HG02870 (cell line): ENCODE measurements around the gene PFKFB3.
"Not testable (repeated sequence)": the region's sequence is repeated elsewhere in the genome, so short reads cannot be mapped to it uniquely, and the experiment has no call there.

ENCODE experiments used
- ATAC-seq: cut with Tn5 transposase; IDR thresholded peaks from one replicate; pipeline ENCODE4 v1.9.1; 2021; ENCODE audit warnings: mild to moderate bottlenecking, moderate library complexity; ENCODE audit not compliant: unreplicated experiment

Gene PFKFB3

DNA sequence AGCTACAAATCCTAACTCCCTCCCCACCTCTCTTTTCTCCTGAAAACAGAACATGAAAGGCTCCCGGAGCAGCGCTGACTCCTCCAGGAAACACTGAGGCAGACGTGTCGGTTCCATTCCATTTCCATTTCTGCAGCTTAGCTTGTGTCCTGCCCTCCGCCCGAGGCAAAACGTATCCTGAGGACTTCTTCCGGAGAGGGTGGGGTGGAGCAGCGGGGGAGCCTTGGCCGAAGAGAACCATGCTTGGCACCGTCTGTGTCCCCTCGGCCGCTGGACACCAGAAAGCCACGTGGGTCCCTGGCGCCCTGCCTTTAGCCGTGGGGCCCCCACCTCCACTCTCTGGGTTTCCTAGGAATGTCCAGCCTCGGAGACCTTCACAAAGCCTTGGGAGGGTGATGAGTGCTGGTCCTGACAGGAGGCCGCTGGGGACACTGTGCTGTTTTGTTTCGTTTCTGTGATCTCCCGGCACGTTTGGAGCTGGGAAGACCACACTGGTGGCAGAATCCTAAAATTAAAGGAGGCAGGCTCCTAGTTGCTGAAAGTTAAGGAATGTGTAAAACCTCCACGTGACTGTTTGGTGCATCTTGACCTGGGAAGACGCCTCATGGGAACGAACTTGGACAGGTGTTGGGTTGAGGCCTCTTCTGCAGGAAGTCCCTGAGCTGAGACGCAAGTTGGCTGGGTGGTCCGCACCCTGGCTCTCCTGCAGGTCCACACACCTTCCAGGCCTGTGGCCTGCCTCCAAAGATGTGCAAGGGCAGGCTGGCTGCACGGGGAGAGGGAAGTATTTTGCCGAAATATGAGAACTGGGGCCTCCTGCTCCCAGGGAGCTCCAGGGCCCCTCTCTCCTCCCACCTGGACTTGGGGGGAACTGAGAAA, 30.4 kb downstream of the PFKFB3 start:
- ATAC-seq = no peak

DNA sequence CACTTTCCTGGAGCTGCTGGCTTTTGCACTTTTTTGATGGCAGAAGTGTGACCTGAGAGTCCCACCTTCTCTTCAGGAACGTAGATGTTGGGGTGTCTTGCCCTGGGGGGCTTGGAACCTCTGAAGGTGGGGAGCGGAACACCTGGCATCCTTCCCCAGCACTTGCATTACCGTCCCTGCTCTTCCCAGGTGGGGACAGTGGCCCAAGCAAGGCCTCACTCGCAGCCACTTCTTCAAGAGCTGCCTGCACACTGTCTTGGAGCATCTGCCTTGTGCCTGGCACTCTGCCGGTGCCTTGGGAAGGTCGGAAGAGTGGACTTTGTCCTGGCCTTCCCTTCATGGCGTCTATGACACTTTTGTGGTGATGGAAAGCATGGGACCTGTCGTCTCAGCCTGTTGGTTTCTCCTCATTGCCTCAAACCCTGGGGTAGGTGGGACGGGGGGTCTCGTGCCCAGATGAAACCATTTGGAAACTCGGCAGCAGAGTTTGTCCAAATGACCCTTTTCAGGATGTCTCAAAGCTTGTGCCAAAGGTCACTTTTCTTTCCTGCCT, 31.1 kb downstream of the PFKFB3 start:
- no peak for ATAC-seq

DNA sequence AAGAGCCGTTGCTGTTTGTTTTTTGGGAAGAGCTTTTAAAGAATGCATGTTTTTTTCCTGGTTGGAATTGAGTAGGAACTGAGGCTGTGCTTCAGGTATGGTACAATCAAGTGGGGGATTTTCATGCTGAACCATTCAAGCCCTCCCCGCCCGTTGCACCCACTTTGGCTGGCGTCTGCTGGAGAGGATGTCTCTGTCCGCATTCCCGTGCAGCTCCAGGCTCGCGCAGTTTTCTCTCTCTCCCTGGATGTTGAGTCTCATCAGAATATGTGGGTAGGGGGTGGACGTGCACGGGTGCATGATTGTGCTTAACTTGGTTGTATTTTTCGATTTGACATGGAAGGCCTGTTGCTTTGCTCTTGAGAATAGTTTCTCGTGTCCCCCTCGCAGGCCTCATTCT, 31.6 kb downstream of the PFKFB3 start:
- ATAC-seq = no peak

DNA sequence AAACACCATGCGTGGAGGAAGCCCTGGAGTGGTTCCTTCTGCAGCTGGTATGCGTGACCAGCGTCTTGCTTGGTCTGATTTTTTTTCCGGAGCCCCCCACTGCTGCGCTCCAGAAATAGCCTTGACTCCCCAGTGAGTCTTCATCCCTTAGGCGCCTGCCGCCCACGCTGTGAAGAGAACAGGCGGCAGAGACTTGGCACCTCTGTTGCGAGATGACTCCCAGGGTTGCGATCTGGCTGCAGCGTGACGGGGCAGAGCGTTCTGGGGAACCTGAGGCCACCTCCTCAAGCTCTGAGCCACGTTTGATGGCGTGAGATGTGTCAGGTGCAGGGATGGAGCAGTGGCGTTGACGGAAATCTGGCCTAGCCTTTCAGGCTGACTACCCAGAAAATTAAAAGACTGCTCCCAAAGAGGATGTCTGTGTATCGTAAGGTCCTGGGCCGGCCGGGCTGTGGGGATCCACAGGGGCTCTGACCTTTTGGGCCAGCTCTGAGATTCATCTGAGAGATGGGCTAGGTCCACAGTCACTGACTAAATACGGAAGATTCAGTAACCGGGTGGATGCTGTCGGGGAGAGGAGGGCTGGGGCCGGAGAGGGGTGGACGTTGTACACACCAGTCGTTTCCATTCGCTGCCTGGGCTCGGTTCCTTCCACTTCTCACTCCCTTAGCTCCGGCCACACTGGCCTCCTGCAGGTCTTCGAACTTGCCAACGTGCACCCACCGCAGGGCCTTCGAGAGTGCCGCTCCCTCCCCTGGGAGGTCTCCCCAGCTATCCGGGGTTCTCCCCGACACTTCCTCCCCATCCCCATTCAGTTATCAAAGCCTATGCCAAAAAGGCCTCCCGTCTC, 33.8 kb downstream of the PFKFB3 start:
- no peak for ATAC-seq

DNA sequence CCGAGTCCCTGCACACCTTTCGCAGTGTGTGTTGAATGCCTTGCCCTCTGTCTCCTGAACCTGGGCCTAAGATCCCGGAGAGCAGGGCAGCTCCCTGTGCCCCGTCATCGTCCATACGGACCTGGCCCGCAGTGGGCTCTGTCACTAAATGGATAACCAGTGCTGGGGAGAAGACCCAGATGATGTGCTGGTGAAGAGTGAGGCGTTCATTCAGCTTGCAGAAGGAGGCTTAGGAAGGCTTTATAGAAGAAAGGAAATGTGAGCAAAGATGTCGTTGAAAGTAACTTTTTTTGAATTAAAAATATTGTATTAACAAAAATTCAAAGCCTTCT, 34.4 kb downstream of the PFKFB3 start:
- ATAC-seq = no peak

DNA sequence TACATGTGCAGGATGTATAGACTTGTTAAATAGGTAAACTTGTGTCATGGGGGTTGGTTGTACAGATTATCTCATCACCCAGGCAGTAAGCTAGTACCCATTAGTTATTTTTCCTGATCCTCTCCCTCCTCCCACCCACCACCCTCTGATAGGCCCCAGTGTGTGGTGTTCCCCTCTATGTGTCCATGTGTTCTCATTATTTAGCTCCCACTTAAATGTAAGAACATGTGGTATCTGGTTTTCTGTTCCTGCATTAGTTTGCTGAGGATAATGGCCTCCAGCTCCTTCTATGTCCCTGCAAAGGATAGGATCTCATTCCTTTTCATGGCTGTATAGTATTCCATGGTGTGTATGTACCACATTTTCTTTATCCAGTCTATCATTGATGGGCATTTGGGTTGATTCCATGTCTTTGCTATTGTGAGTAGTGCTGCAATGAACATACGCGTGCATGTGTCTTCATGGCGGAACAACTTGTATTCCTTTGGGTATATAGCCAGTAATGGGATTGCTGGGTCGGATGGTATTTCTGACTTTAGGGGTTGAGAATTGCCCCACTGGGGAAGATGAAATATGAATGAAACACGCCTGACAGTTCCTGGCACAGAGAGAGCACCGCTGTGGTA, 36.0 kb downstream of the PFKFB3 start:
- ATAC-seq = not testable (repeated sequence)

DNA sequence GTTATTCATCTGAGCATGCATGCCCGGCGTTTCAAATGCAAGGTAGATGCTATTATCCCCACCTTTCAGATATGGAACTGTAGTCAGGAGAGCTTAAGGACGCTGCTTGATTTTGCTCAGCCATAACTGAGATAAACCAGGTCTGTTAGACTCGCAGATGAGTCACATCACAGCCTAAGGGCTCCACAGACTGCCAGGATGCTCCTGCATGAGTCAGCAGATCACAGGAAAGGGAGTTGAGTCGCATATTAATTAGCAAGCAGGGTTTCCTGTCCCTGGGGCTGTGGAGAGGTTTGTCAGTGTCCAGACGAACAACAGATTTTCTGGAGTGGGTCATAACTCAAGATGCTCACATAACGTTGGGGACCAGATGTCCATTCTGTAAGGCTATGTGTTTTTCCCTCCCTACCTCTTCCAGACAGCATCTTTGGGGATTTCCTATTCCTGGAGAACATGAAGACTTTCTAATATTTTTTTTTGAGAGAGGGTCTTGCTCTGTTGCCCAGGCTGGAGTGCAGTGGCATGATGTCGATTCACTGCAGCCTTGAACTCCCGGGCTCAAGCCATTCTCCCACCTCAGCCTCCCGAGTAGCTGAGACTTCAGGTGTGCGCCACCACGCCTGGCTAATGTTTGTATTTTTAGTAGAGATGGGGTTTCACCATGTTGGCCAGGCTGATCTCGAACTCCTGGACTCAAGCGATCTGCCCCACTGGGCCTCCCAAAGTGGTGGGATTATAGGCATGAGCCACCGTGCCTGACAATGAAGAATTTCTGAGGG, 36.7 kb downstream of the PFKFB3 start:
- ATAC-seq = no peak

DNA sequence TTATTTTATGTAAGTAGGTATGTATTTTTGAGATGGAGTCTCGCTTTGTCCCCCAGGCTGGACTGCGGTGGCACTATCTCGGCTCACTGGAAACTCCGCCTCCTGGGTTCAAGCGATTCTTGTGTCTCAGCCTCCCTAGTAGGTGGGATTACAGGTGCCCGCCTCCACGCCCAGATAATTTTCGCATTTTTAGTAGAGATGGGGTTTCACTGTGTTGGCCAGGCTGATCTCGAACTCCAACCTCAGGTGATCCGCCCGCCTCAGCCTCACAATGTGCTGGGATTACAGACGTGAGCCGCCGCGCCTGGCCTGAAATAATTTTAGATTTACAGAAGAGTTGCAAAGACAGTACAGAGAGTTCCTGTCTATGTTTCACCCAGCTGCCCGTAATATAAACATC, 37.5 kb downstream of the PFKFB3 start:
- ATAC-seq = no peak

DNA sequence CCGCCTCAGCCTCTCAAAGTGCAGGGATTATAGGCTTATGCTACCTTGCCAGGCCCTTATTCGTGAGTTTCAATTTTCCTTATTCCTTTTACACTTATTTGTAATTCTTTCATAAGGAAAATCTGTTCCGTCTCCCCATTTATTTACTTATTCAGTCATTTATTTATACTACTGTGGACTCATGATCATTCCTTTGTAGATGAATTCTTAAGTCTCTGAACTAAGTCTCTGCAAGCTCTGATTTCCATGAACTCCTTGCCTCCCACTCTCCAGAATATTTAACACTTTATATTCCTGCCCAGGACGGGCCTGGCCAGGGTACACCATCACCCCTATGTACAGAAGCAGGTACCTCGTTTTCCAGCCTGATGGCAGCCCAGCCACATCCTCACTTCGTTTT, 39.4 kb downstream of the PFKFB3 start:
- no peak for ATAC-seq

DNA sequence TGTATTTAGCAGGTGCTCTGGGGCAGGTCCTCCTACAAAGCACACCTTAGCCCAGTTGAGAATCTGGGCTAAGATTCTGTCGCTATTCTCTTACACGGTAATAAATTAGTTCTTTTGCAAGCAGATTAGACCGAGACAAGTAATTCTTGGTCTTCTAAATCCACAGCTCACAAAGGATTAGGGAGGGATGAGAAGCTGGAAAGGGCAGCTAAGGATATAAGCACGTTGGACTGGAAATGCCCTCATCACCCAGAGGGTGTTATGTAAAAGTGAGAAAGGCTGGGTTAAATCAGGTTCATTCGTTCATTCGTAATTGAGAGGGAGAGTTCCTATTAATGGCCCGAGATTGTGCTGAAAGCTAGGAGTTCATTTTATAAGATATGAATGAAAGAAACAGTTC, 41.8 kb downstream of the PFKFB3 start:
- no peak for ATAC-seq

DNA sequence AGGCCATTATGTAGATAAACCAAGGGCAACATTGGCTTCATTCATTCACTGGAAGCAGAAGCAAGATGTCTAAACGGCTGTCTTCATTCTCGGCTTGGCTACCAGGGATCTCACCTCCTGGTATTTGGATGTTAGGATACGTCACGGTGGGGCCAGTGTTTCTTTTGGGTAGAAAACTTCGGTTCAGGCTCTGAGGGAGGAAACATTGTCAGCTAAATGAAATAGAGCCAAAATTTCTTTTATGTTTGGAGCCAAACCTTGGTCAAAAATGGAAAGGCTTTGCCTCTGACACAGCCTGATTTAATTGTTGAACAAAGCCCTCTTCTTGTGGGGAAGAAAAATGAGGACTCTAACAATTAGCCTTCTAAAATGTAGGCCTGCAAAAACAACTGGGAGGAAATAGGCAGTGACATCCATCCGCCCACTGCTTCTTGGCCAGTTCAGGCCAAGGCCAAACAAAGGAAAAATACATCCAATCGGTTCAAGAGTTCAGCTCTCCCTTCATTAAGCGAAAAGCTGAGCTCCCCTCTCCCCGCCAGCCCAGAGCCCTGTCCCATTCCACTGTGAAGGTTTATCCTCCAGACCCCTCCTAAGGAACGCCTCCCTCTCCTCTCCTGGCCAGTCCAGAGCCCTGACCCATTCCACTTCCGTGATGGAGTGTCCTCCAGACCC, 44.4 kb downstream of the PFKFB3 start:
- ATAC-seq = no peak

DNA sequence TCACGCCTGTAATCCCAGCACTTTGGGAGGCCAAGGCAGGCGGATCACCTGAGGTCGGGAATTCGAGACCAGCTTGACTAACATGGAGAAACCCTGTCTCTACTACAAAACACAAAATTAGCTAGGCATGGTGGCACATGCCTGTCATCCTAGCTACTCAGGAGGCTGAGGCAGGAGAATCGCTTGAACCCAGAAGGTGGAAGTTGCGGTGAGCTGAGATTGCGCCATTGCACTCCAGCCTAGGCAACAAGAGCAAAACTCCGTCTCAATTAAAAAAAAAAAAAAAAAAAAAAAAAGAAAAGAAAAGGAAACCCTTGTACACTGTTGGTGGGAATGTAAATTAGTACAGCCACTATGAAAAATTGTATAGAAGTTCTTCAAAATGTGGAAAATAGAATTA, 46.2 kb downstream of the PFKFB3 start:
- not testable (repeated sequence) for ATAC-seq

DNA sequence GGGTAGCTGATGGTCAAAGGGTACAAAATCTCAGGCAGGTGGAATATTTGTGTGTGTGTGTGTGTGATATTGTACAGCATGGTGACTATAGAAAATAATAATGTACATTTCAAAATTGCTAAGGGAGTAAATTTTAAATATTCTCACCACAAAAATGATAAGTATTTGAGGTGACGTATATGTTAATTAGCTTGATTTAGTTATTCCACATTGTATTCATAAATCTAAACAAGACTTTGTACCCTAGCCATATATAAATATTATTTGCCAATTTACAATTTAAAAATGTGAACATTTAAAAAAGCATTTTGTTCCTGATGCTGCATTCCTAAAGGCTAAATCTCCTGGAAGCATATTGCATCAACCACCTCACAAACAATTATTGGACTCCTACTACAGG, 47.0 kb downstream of the PFKFB3 start:
- no peak for ATAC-seq

DNA sequence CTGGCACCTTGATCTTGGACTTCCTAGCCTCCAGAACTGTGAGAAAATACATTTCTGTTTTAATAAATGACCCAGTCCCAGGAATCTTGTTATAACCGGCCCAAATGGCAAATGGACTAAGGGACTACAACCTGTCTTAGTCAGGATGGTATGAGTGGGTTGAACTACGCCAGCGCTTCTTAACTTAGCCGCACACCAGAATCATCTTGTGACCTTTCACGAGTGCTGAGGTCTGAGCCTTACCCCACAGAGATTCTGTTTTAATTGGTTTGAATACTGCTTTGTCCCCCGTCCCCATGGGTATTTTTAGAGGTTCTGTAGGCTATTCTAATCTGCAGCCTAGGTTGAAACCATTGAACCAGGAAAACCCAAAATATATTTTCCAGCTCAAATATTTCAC, 48.0 kb downstream of the PFKFB3 start:
- no peak for ATAC-seq

DNA sequence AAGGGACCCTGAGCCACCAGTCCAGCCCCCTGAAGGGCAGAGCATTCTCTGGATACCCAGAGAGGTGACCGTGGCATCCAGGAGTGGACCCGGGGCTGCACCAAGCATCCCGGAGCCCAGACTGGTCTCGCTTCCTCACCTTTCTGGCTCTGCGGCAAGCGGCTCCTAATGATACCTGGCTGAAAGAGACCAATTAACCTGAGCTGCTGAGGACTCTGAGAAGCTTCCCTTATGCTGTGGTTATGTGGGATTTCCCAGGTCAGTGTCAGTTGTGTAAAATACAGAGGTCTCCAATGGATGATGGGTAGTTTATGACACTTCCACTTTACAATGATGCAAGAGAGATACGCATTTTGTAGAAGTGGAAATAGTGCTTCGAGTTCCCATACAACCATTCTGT, 51.5 kb downstream of the PFKFB3 start:
- no peak for ATAC-seq

DNA sequence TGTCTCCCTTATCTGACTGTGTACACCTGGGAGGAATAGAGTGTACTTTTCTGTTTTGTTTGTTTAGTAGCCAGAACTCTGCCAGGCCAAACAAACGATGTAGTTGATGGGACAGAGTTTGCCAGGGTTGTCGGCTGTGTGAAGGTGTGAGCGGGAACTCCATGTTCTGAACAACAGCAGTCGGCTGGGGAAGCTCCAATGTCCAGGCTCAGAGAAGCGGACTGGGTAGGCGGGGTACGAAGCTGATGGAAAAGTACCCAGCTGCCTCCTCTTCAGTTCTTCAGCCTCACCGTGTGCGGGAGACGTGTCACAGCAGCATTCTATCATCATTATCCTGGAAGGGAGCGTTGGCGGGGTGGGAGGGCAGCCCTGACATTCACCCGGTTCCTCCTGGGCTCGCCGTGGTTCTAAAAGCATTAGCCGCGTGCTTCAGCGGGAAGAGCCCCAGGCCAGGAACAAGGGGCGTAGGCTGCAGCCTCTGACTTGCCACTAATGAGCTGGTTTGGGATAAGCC, 52.9 kb downstream of the PFKFB3 start:
- no peak for ATAC-seq

DNA sequence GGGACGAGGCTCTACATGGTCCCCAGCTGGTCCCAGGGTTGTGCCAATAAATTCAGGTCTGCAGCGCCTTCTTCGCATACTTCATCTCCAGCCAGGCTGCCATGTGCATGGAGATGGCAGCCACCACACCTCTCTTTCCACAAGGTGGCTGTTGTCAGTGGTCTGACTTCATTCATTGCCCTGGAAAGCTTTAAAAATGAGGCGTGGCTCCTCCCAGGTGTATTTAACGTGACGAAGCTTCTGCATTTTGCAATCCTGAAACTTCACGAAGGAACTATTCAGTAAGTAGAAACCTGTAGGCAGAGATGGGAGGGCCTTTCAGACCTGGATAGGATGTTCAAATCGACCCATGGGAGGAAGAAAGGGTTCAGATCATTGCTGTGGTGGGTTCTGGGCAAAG, 53.7 kb downstream of the PFKFB3 start:
- ATAC-seq = no peak

DNA sequence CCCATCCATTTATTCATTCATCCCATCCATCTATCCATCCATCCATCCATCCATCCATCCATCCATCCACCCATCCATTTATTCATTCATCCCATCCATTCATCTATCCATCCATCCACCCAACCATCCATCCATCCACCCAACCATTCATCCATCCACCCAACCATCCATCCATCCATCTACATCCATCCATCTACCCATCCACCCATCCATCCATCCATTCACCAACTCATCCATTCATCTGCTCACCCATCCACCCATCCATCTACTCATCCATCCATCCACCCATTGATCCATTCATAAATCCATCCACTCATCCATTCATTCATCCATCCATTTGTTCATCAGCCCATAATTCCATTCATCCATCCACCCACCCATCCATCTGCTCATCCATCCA, 56.4 kb downstream of the PFKFB3 start:
- ATAC-seq = no peak

DNA sequence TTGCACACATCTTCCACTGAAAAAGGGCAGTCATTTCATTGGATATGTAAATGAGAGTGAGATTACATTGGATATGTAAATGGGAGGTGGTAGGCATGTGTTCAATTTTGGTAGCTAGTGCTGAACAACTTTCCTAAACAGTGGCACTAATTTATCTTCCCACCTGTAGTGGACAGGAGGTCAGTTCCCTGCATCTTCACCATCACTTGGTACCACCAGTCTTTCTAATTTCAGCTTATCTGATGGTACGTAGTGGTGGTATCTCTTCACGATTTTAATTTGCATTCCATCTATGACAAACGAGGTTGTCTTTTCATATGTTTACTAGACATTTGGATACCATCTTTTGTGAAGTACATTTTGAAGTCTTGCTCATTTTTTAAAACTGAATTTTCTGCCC, 58.1 kb downstream of the PFKFB3 start:
- ATAC-seq = no peak

DNA sequence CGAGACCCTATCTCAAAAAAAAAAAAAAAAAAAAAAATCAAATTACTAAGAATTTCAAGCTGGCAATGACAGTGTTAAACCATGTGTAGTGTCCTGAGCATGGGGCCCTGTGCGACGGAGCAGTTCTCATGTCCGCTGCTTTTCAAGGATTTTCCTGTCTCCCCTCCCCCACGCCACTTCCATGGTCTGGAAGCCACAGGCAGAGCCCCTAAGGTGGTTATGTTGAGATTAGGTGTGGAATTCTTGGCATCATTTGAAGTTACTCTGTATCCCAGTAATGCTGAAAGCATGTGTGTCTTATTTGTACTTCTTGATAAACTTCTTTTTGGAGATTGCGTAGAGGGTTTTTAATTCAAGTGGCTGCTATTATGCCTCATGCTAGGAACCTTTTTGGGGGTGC, 65.2 kb downstream of the PFKFB3 start:
- no peak for ATAC-seq
